ENCODE results near the gene METTL8. TPM values are rescaled to one million over a fixed set of nuclear protein-coding genes. Genes with fewer than 3 reads are reported as not detected.
A peak's percentile ranks its signal among the peaks of the same experiment; 100 is the strongest.

The METTL8 gene
- total RNA-seq, 1 experiment from 2014 or later = 39.3 TPM

DNA sequence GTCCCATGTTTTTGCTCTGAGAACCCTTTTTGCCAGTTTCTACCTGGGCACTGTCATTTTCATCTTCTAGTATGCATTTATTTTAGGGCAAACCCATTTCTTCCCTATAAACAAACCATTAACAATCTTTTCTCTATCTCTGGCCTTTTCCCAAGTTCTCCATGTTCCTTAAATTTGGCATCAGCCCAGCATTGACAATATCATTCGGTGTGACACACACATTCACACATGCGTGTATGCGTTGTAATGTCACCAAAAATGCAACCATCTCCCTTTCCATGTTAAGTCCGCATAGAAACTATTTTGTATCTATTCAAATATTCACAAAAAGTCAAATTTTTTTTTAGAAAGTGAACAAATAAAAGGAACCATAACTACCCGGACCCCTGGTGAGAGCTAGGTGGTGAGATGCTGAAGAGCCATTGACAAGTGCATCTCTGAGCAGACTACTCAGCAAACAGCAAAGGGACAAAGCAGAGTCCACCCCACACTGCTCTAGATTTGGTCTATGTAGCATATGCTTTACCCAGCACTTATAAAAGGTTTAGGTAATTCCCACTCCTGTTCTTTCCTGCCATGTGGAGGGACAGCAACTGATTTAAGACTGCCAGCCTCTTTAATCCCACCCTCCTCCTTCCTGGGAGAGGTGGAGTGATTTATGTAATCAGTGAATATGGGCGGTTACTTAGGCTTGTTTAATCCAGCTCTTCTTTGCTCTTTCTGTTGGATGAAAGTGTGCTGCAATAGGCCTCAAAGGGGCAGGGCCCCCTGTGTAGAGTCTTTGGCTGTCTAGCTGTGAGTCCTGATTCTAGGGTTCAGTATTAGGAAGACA is 124.1 kb downstream of the METTL8 start:
- in situ Hi-C loops (cut with HindIII; ENCODE audit: low pct_unique_long_range_greater_than_20kb, low sequenced_read_pairs) = no loop called here
- no peak for DNase-seq (ENCODE audit: low read depth, low spot score)

DNA sequence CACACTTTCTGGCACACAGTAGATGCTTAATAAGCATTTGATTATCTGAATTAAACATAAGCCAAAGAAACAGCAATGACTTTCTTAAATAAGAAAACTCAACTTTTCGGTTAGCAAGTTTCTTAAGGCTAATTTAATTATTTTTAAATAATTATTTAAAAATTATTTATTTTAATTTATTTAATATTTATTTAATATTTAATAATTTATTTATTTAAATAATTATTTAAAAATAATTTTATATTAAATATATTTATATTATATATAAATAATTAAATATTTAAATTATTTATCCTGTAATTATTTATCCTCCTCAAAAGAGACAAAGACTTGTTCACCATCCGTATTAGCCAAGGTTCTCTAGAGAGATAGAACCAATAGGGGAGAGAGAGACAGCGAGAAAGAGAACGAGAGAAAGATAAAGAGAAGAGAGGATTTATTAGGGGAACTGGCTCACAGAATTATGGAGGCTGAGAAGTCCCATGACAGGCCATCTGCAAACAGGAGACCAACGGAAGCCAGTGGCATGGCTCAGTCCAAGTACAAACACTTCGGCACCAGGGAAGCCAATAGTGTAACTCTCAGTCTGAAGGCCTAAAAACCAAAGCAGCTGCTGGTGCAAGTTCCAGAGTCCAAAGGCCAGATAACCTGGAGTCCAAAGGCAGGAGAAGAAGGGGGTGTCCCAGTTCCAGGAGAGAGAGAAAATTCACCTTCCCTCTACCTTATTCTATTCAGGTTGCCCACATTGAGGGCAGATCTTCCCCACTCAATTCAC is 125.3 kb downstream of the METTL8 start:
- in situ Hi-C loops (cut with HindIII; ENCODE audit: low pct_unique_long_range_greater_than_20kb, low sequenced_read_pairs) = no loop called here

DNA sequence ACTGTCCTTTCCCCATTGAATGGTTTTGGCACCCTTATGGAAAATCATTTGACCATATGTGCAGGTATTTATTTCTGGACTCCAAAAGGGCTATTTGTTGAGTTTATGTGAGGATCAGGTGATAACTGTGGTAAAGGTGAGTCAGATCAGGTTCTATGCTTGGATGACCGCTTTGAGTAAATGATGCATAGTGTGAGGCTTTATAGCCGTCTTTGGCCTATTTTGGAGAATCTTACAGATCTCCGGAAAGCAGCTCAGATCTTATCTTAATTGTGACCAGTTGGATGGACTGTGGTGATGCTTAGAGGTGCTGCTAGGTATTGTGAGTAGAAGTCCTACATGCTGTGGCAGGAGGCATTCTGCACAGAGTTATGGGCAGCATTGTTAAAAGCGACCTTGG is 126.2 kb downstream of the METTL8 start:
- in situ Hi-C loops (cut with HindIII; ENCODE audit: low pct_unique_long_range_greater_than_20kb, low sequenced_read_pairs) = no loop called here
- no peak for DNase-seq (ENCODE audit: low read depth, low spot score)

More for the DNA sequence above, 125.3 kb downstream of the METTL8 start:
- DNase-seq (ENCODE audit: low read depth, low spot score) = no peak

DNA sequence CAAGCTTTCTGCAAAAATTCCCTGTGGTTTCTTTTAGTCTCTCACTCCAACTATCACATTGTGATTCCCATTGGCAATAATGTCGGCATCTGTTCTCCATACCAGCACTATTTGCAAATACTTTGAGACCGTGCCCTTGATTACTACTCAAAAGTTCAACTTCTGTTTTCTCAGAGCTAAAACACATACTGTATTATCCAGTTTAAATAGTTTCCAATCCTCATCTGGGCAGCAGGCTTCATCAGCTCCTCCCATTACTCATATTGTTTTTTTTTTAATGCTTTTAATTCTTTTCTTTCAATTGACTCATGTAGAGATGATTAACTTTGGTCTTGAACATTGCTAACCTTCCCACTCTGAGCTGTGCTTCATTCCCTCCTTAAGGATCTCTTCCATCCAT is 135.8 kb downstream of the METTL8 start:
- in situ Hi-C loops (cut with HindIII; ENCODE audit: low pct_unique_long_range_greater_than_20kb, low sequenced_read_pairs) = no loop called here
- no peak for DNase-seq (ENCODE audit: low read depth, low spot score)

DNA sequence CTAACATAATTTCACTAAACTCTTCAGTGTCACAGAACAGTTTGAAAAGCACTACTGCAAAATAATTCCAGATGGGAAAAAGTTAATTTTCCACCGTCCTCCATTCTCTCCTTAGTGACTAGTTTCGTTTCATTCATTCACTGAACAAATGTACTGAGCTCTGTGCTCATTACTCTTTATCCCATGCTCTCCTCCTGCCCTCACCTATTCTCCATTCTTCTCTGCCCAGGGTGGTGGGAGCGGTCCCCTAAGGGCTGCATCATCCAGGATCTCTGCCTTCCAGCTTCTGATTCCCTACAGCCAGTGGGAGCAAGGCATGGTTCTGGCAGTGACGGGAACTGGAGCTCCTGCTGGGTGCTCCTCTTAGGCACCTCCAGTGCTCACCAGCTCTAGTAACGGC is 139.2 kb downstream of the METTL8 start:
- in situ Hi-C loops (cut with HindIII; ENCODE audit: low pct_unique_long_range_greater_than_20kb, low sequenced_read_pairs) = no loop called here
- no peak for DNase-seq (ENCODE audit: low read depth, low spot score)

DNA sequence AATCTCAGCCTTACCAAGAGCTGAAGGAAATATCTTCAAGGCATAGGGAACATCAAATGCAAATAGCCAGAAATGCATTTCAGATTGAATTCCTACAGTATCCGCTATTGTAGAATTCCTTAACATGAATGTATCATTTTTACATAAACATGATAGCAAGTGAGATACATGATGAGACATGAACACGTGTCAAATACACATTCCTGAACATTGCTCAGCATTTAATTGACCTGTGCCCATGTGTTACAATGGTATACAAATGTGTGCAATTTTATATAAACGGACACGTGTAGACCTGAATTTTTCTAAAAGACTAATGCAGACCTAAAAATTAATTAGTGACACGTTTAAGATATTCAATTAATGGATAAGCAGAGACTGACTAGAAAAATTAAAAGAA is 140.1 kb downstream of the METTL8 start:
- in situ Hi-C loops (cut with HindIII; ENCODE audit: low pct_unique_long_range_greater_than_20kb, low sequenced_read_pairs) = no loop called here
- no peak for DNase-seq (ENCODE audit: low read depth, low spot score)

DNA sequence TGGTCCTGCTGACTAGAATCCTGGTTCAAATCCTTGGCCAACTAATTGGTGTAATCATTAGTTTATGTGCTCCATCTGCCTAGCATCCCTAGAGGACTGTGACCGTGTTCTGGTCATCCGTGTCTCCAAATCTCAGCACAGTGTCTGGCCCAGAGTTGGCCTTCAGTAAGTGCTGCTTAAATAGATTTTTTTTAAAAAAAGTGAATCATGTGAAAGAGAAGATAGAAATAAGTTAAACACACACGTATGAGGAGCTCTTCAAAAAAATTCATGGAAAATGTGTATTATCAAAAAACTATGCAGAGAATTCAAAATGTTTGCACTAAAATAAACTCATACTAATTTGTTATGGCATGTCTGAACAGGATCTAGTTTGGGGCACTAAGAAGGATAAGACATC is 143.8 kb downstream of the METTL8 start:
- in situ Hi-C loops (cut with HindIII; ENCODE audit: low pct_unique_long_range_greater_than_20kb, low sequenced_read_pairs) = no loop called here
- no peak for DNase-seq (ENCODE audit: low read depth, low spot score)

DNA sequence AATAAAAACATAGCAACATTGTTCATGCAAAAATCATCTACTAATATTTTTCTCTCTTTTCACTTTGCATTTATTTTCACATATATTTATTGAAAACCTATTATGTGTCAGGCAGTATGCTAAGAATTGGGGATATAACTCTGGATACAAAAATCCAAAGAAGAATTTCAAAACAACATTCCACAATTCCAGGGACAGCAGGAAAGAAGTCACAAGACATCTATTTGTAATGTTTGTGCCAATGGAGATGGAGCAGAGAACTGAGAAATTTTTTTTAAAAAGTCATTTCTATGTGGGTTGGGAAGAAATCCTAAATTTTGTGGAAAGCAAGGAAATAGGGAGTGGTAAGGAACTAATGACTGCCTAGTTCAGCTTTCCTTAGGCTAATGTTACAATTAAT is 144.5 kb downstream of the METTL8 start:
- in situ Hi-C loops (cut with HindIII; ENCODE audit: low pct_unique_long_range_greater_than_20kb, low sequenced_read_pairs) = no loop called here
- DNase-seq (ENCODE audit: low read depth, low spot score) = no peak

DNA sequence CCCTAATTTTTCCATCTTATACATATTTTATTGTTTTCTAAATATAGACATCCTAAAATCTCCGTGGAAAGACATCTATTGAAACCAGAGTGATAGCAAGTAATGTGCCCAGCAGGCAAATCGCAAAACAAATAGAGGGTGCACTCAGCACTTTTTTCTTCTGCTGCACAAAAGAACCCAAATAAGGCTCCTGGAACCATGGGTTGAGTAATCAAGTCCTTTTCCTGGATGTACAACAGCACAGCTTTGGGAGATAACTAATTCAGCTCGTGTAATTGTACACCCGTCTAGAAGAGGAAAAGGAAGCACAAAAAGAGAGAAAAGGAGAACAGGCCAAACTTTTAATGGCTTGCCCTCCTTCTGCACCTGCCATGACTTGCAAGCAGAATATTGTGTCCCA is 146.2 kb downstream of the METTL8 start:
- in situ Hi-C loops (cut with HindIII; ENCODE audit: low pct_unique_long_range_greater_than_20kb, low sequenced_read_pairs) = no loop called here
- no peak for DNase-seq (ENCODE audit: low read depth, low spot score)

DNA sequence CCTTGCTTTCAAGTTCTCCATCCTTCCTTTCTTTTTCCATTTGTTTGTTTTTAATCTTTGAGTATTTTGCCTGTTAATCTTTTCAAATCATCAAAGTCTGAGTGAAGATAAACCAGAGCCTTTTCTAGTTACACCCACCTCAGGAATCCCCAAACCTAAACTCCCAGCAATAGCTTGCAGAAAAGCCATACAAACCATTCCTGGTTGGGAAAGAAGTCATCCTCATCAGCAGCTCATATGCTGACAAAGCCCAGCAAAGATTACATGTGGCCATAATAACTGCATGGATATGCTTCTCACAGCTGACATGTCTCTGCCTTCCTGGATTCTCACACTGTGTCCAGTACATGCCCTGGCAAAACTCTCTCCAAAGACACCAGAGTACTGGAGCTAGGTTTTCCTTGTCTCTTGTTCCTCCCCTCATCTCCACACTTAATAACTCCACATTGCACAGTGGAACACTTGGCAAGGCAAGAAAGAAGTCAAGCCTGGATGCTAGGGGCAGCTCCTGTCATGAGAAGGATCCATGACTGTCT is 146.7 kb downstream of the METTL8 start:
- DNase-seq (ENCODE audit: low read depth, low spot score) = no peak
- in situ Hi-C loops (cut with HindIII; ENCODE audit: low pct_unique_long_range_greater_than_20kb, low sequenced_read_pairs) = no loop called here

DNA sequence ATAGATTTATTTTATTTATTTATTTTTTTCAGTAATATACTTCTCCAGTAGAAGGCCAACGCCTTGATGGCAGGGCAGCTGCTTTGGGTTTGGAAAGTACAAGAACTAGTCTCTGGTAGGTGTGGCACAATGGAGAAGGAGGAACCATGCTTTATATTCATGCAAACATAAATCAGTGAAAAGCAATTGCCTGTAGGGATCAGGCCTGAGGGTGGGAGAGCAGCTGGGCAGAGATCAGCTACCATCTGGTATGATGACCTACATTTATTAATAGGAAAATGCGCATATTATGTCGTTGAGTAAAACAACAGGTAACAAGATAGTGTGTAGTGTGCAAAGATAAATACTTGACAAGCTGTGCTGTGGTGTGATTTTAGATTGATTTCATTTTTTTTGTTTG is 152.7 kb downstream of the METTL8 start:
- no peak for DNase-seq (ENCODE audit: low read depth, low spot score)
- in situ Hi-C loops (cut with HindIII; ENCODE audit: low pct_unique_long_range_greater_than_20kb, low sequenced_read_pairs) = no loop called here

DNA sequence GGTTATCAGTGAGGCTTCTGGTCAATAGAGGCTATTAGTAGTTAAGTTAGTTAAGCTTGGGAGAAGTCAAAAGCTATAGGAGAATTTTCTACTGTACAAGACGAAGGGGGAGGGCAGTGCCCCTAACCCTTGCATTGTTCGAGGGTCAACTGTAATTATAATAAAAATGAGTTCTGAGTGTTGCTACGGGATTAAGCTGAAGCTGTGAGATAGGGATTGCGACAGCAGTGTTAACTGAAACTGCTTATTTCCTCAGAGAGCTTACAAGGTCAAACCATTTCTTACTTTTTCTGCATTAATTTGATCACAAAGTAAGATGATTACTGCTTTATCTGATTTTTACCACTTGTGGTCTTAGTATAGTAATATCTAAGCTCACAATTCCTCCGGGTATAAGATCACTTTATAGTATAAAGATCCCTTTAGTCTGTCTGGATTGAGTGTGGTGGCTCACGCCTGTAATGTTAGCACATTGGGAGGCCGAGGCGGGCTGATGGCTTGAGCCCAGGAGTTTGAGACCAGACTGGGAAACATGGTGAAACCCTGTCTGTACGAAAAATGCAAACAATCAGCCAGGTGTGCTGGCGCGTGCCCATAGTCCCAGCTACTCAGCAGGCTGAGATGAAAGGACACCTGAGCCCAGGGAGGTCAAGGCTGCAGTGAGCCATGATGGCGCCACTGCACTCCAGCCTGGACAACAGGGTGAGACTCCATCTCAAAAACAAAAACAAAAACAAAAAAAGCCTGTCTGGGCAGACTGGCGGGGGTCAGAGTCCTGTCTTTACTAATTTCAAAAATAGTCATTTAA is 153.6 kb downstream of the METTL8 start:
- in situ Hi-C loops (cut with HindIII; ENCODE audit: low pct_unique_long_range_greater_than_20kb, low sequenced_read_pairs) = no loop called here
- DNase-seq (ENCODE audit: low read depth, low spot score) = no peak

DNA sequence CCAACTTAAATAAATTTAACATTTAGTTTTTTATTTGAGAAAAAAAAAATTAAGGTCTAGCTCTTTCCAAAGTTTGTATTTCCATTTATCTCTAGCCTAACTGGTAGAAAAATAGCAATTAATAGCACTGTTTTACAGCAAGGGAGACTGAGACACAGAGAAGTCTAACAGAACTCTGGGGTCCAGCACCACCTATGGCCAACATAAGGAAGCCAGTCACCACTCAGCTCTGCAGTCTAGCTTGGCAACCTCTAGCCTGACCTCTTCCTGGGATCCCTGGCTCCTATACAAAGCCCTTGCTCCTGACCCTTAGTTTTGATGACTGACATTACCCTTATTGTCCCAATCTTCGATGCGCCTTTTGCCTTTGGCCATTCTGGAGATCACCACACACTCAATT is 159.0 kb downstream of the METTL8 start:
- DNase-seq (ENCODE audit: low read depth, low spot score) = no peak
- in situ Hi-C loops (cut with HindIII; ENCODE audit: low pct_unique_long_range_greater_than_20kb, low sequenced_read_pairs) = no loop called here

DNA sequence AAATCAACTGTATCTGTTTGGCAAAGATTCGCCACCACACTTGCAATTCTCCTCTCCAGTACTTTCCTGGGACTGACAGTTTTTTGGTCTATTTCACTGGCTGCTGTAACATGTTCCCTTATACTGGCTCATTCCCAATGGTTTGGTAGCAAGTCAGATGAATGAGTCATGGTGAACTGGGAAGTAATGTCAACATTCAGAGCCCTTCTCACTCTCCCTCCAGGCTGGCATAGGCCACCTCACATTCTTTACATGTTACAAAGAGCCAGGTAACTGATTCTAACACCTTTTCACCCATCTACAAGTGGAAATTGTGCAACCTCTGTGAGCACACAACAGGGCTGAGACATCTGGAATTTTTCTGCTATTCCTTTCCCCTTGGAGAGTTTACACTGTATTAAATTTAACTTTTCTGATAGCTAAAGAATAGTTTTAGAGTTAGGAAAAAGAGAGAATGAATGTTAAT is 161.8 kb downstream of the METTL8 start:
- in situ Hi-C loops (cut with HindIII; ENCODE audit: low pct_unique_long_range_greater_than_20kb, low sequenced_read_pairs) = no loop called here
- DNase-seq (ENCODE audit: low read depth, low spot score) = peak; percentile 23

DNA sequence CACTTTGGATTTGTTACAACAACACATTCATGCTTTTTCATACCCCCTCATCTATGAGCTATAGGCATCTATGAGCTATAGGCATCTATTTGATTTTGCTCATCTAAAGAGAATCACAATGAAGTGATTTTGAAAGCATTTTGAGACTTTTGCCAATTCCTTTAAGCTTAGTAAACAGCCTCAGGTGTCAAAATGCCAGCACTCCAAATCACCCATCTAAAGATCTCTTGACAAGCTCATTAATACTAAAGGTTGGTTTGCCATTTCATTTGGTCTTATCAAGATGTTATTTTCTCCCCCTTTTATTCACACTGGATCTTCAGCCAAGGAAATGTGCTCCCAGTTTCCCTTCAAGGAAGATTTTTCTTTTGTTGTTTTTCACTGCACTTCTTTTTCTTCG is 162.4 kb downstream of the METTL8 start:
- no peak for DNase-seq (ENCODE audit: low read depth, low spot score)
- in situ Hi-C loops (cut with HindIII; ENCODE audit: low pct_unique_long_range_greater_than_20kb, low sequenced_read_pairs) = no loop called here

DNA sequence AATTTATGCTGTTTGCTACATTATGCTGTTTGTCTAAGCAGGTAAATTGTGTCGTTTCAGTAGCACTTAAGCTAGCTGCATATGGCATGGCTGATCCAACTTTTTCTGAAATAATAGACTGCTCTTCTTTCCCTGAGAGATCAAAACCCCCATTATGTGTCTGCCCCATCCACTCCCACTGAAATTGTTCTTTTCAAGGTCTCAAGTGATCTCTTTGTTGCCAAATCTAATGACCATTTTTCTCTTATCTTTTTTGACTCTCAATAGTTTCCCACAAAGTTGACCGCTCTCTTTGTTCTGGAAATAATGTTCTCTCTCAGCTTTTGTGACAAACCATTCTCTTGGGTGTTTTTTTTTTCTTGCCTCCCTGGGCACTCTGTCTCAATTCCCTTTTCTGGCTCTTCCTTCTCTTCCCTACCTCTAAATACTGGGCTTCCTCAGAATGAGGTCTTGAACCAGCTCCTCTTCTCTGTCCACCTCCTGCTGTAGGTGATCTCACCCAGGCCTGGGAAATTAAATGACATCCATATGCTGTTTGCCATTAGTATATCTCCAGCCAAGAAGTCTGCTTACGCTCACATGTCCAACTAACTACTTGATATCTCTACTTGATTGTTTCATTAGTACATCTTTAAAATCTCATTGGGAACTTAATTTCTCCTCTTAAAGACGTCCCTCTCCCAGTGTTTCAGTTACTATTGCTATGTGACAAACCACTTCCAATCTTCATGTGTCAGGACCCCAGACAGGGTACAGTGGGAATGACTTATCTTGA is 165.7 kb downstream of the METTL8 start:
- in situ Hi-C loops (cut with HindIII; ENCODE audit: low pct_unique_long_range_greater_than_20kb, low sequenced_read_pairs) = no loop called here
- peak; percentile 66 for DNase-seq (ENCODE audit: low read depth, low spot score)

Data from SK-MEL-5 (cell line).